Neural progenitor cell (in vitro differentiated cells): Measurements from ENCODE around the gene PIP4K2A. TPM values are rescaled to one million over a fixed set of nuclear protein-coding genes. Genes with fewer than 3 reads are reported as not detected.

Source experiments
- DNase-seq: peaks from one replicate; pipeline ENCODE4 v3.0.0-alpha.2; 2016; ENCODE audit warnings: low spot score
- H2AFZ ChIP-seq: fragments of 200-600 bp; sonication (generic); replicated peaks from 2 replicates; pipeline ENCODE4 v1.6.1; 2016; ENCODE audit warnings: antibody characterized with exemption
- H3F3A ChIP-seq: fragments of 200-600 bp; sonication (generic); 2 replicates; pipeline ENCODE4 v1.6.1; 2016; ENCODE audit warnings: antibody characterized with exemption, low read depth
- H3K27ac ChIP-seq: fragments of 200-600 bp; sonication (generic); 2 replicates; pipeline ENCODE4 v1.5.1; 2016; ENCODE audit warnings: mild to moderate bottlenecking
- H3K27me3 ChIP-seq: fragments of 200-600 bp; sonication (generic); 2 replicates; pipeline ENCODE4 v1.6.1; 2016; ENCODE audit warnings: mild to moderate bottlenecking, moderate library complexity
- H3K36me3 ChIP-seq: fragments of 200-600 bp; sonication (generic); 2 replicates; pipeline ENCODE4 v1.5.1; 2016
- H3K4me1 ChIP-seq: fragments of 200-600 bp; sonication (generic); 2 replicates; pipeline ENCODE4 v1.6.1; 2016; ENCODE audit warnings: mixed run types
- H3K4me2 ChIP-seq: fragments of 200-600 bp; sonication (generic); 2 replicates; pipeline ENCODE4 v1.6.1; 2016
- H3K4me3 ChIP-seq: fragments of 200-600 bp; sonication (generic); 2 replicates; pipeline ENCODE4 v1.5.1; 2016
- H3K79me2 ChIP-seq: fragments of 200-600 bp; sonication (generic); 2 replicates; pipeline ENCODE4 v1.6.1; 2016; ENCODE audit warnings: low read depth
- H3K9ac ChIP-seq: fragments of 200-600 bp; sonication (generic); 2 replicates; pipeline ENCODE4 v1.6.1; 2016
- H3K9me3 ChIP-seq: fragments of 200-600 bp; sonication (generic); 2 replicates; pipeline ENCODE4 v1.5.1; 2016; ENCODE audit warnings: low read depth
- H4K20me1 ChIP-seq: fragments of 200-600 bp; sonication (generic); 2 replicates; pipeline ENCODE4 v1.6.1; 2016; ENCODE audit warnings: low read depth
- H3K27ac Mint-ChIP-seq: 3 replicates; pipeline ENCODE4 v1.8.0; 2021; ENCODE audit warnings: mixed read lengths
- H3K27me3 Mint-ChIP-seq: 2 replicates; pipeline ENCODE4 v1.8.0; 2022; ENCODE audit warnings: low read depth, mild to moderate bottlenecking, inconsistent platforms, moderate library complexity, mixed read lengths; ENCODE audit not compliant: insufficient read depth
- H3K36me3 Mint-ChIP-seq: 3 replicates; pipeline ENCODE4 v1.8.0; 2021; ENCODE audit warnings: mixed read lengths
- H3K4me1 Mint-ChIP-seq: 3 replicates; pipeline ENCODE4 v1.8.0; 2021; ENCODE audit warnings: mixed read lengths
- H3K4me3 Mint-ChIP-seq: 3 replicates; pipeline ENCODE4 v1.8.0; 2021; ENCODE audit warnings: mild to moderate bottlenecking, moderate library complexity, mixed read lengths
- H3K9me3 Mint-ChIP-seq: 3 replicates; pipeline ENCODE4 v1.8.0; 2020; ENCODE audit warnings: mixed read lengths
- EZH2 ChIP-seq: fragments of 200-600 bp; sonication (generic); IDR thresholded peaks from 2 replicates; pipeline ENCODE4 v1.6.1; 2017; ENCODE audit warnings: antibody characterized with exemption, mild to moderate bottlenecking, moderate library complexity
- EZH2phosphoT487 ChIP-seq: fragments of 200-600 bp; sonication (generic); IDR thresholded peaks from 2 replicates; pipeline ENCODE4 v1.6.1; 2017; ENCODE audit warnings: antibody characterized with exemption
- total RNA-seq: library from RNA; depleted of rRNA; stranded (reverse); fragments of >200 nt; gene quantifications from 2 replicates; pipeline ENCODE4 v1.2.3, GENCODE V29; 2015; ENCODE audit warnings: low replicate concordance
- TF ChIP-seq, protein P1 (sequence below): fragments of 200-600 bp; sonication (generic); IDR thresholded peaks from 2 replicates; pipeline ENCODE4 v1.5.1; 2017; ENCODE audit warnings: antibody characterized with exemption, mild to moderate bottlenecking

PIP4K2A gene
- total RNA-seq, 1 donor from 2014 or later = 37.6 TPM

DNA sequence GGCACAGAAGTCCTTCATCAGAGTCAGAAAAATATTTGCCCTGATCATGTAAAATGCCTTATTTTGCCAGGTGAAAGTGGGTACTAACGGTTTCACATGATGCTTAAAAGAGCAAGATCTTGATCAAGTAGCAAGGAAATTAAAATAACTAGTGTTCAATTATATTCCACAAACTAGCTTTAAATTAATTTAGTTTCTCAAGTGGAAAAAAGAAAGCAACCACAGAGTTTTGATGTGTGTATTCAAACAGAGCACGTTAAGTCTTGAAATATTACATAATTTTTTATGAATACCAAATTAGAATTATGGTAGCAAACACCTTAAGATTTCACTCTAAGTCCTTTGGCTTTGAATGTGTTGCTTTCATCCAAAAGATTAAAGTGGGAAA lies 47.3 kb downstream of the PIP4K2A start:
- Histone ChIP-seq H3K4me1 (peaks cover 5% of the 10 kb centered on the region), H2AFZ (no peak overlapping the region), H3K4me2 (no peak overlapping the region), H3F3A (peaks cover 8% of the 10 kb centered on the region), H3K36me3 (no peaks in the 10 kb centered on the region), H3K27me3 (no peaks in the 10 kb centered on the region), H4K20me1 (peaks cover 19% of the 10 kb centered on the region), H3K9ac (no peak overlapping the region), H3K27ac (no peak overlapping the region), H3K79me2 (peaks cover 86% of the 10 kb centered on the region), H3K9me3 (no peaks in the 10 kb centered on the region), H3K4me3 (no peak overlapping the region)
- TF ChIP-seq, protein P1, sequence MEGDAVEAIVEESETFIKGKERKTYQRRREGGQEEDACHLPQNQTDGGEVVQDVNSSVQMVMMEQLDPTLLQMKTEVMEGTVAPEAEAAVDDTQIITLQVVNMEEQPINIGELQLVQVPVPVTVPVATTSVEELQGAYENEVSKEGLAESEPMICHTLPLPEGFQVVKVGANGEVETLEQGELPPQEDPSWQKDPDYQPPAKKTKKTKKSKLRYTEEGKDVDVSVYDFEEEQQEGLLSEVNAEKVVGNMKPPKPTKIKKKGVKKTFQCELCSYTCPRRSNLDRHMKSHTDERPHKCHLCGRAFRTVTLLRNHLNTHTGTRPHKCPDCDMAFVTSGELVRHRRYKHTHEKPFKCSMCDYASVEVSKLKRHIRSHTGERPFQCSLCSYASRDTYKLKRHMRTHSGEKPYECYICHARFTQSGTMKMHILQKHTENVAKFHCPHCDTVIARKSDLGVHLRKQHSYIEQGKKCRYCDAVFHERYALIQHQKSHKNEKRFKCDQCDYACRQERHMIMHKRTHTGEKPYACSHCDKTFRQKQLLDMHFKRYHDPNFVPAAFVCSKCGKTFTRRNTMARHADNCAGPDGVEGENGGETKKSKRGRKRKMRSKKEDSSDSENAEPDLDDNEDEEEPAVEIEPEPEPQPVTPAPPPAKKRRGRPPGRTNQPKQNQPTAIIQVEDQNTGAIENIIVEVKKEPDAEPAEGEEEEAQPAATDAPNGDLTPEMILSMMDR = no peak
- TF ChIP-seq EZH2 (no peak), EZH2phosphoT487 (no peak)
- Mint-ChIP-seq H3K27ac (no peak overlapping the region), H3K4me1 (peaks cover 23% of the 10 kb centered on the region), H3K27me3 (no peaks in the 10 kb centered on the region), H3K9me3 (no peaks in the 10 kb centered on the region), H3K36me3 (no peaks in the 10 kb centered on the region), H3K4me3 (no peak overlapping the region)
- DNase-seq = no peak

GRCh38 chr10:22666287-22667092 lies 47.9 kb downstream of the PIP4K2A start:
- Histone ChIP-seq H3F3A (peaks cover 8% of the 10 kb centered on the region), H3K4me1 (peaks cover 5% of the 10 kb centered on the region), H3K27me3 (no peaks in the 10 kb centered on the region), H3K9ac (no peak overlapping the region), H3K9me3 (no peaks in the 10 kb centered on the region), H4K20me1 (peaks cover 19% of the 10 kb centered on the region), H3K4me2 (no peak overlapping the region), H3K27ac (no peak overlapping the region), H2AFZ (no peak overlapping the region), H3K4me3 (no peak overlapping the region), H3K36me3 (no peaks in the 10 kb centered on the region), H3K79me2 (peaks cover 83% of the 10 kb centered on the region)
- Mint-ChIP-seq H3K36me3 (no peaks in the 10 kb centered on the region), H3K9me3 (no peaks in the 10 kb centered on the region), H3K4me1 (peaks cover 18% of the 10 kb centered on the region), H3K27ac (no peak overlapping the region), H3K27me3 (no peaks in the 10 kb centered on the region), H3K4me3 (no peak overlapping the region)
- TF ChIP-seq, protein P1 = no peak
- DNase-seq = no peak

DNA sequence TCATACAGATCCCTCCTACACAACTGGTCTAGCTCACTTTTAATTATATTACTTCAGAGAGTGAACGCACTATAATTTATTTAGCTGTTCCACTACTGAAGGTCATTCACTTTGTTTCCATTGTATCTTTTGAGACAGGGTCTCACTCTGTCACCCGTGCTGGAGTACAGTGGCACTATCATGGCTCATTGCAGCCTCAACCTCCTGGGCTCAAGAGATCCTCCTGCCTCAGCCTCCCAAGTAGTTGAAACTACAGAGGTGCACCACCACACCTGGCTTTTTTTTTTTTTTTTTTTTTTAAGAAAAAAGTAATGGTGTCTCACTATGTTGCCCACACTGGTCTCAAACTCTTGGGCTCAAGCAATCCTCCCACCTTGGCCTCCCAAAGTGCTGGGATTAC lies 49.0 kb downstream of the PIP4K2A start:
- peaks cover 19% of the 10 kb centered on the region for H4K20me1 ChIP-seq
- H3K4me3 Mint-ChIP-seq = no peak overlapping the region
- H3K9me3 Mint-ChIP-seq = no peaks in the 10 kb centered on the region
- no peak overlapping the region for H3K4me2 ChIP-seq
- no peak for DNase-seq
- peaks cover 13% of the 10 kb centered on the region for H3K4me1 Mint-ChIP-seq
- H3K79me2 ChIP-seq = peaks cover 83% of the 10 kb centered on the region
- H3K27me3 ChIP-seq = no peaks in the 10 kb centered on the region
- TF ChIP-seq EZH2 (no peak), EZH2phosphoT487 (no peak)
- TF ChIP-seq, protein P1 = no peak
- no peaks in the 10 kb centered on the region for H3K36me3 Mint-ChIP-seq
- H2AFZ ChIP-seq = no peak overlapping the region
- H3F3A ChIP-seq = peaks cover 8% of the 10 kb centered on the region
- H3K4me1 ChIP-seq = peaks cover 5% of the 10 kb centered on the region
- H3K27me3 Mint-ChIP-seq = no peaks in the 10 kb centered on the region
- H3K36me3 ChIP-seq = no peaks in the 10 kb centered on the region
- H3K27ac ChIP-seq = no peak overlapping the region
- H3K4me3 ChIP-seq = no peak overlapping the region
- no peaks in the 10 kb centered on the region for H3K9me3 ChIP-seq
- no peak overlapping the region for H3K9ac ChIP-seq
- H3K27ac Mint-ChIP-seq = no peak overlapping the region
